ENCODE data around the gene FAM110C. TPM values are rescaled to one million over a fixed set of nuclear protein-coding genes. Genes with fewer than 3 reads are reported as not detected.
"Not testable (repeated sequence)": the region's sequence is repeated elsewhere in the genome, so short reads cannot be mapped to it uniquely, and the experiment has no call there.

Gene FAM110C
- total and polyA plus RNA-seq, 7 donors = 0.03 to 0.10 (median 0.06) TPM; not detected in 4

GRCh38 chr2:69366-70344 lies 23.4 kb upstream of the FAM110C start:
- H3K4me3 ChIP-seq = no peak overlapping the region
- no peaks in the 10 kb centered on the region for H3K9me3 ChIP-seq
- no peak for TF ChIP-seq CTCF (IDR thresholded peaks at IDR 0.05)
- no peak overlapping the region for H3K27ac ChIP-seq
- intact Hi-C loops (cut with DNase I) = no loop called here
- H3K4me1 ChIP-seq = no peaks in the 10 kb centered on the region
- H3K27me3 ChIP-seq (ENCODE audit: insufficient read depth in 3 of 3, low read length in 2 of 3) = peaks cover 0 to 1% (median 0%) of the 10 kb centered on the region in 3 donors
- 57 to 66% (median 59%) methylated on average over 12 of the region's 12 CpGs for WGBS, 3 donors
- H3K36me3 ChIP-seq (ENCODE audit: insufficient read depth in 1 of 2, low read depth in 1 of 2) = no peaks in the 10 kb centered on the region
- DNase-seq (no peak), ATAC-seq (no peak)

- H3K9me3 ChIP-seq; ATAC-seq; H3K27ac ChIP-seq; DNase-seq; intact Hi-C loops (cut with DNase I); H3K4me1 ChIP-seq; H3K4me3 ChIP-seq; H3K36me3 ChIP-seq (ENCODE audit: insufficient read depth in 1 of 2, low read depth in 1 of 2); H3K27me3 ChIP-seq (ENCODE audit: insufficient read depth in 3 of 3, low read length in 2 of 3): not testable (repeated sequence)
- 42 to 51% (median 51%) methylated on average over 5 of the region's 5 CpGs for WGBS, 3 donors
Measured at GRCh38 chr2:68637-69036, 22.3 kb upstream of the FAM110C start.

DNA sequence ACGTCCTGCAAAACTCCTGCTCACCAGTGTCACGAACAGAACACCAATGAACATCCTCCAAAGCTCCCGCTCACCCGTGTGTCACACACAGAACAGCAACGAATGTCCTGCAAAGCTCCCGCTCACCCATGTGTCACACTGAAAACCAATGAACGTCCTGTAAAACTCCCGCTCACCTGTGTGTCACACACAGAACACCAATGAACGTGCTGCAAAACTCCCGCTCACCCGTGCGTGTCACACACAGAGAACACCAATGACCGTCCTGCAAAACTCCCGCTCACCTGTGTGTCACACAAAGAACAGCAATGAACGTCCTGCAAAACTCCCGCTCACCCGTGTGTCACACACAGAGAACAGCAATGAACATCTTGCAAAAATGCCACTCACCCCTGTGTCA lies 20.5 kb upstream of the FAM110C start:
- DNase-seq = no peak
- Histone ChIP-seq H3K36me3 (ENCODE audit: insufficient read depth in 1 of 2, low read depth in 1 of 2) (no peaks in the 10 kb centered on the region), H3K27me3 (ENCODE audit: insufficient read depth in 3 of 3, low read length in 2 of 3) (peaks cover 0 to 1% (median 0%) of the 10 kb centered on the region in 3 donors), H3K4me3 (no peak overlapping the region), H3K4me1 (no peaks in the 10 kb centered on the region), H3K9me3 (no peaks in the 10 kb centered on the region), H3K27ac (no peak overlapping the region)
- intact Hi-C loops (cut with DNase I) = no loop called here
- no peak for TF ChIP-seq CTCF (IDR thresholded peaks at IDR 0.05)
- WGBS, 3 donors = 86 to 89% (median 88%) methylated on average over 17 of the region's 17 CpGs
- ATAC-seq = no peak

DNA sequence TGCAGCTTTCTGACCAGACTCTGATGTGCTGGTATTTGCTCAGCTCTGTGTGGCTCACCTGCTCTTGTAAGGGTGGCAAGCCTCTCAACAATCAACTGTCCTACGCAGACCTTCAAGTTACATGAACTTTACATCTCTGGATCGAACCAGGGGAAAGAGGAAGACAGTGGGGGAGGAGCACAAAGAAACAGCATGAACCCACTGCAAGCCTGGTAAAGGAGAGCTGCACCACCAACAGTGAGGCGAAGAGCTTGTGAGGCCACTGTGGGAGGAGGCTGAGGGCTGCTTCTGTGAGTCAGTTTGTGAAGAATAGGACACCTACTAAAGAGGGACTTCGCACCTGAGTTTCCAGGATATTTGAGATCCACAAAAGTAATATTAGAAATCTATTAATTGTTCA lies 18.8 kb upstream of the FAM110C start:
- no peak for TF ChIP-seq CTCF (IDR thresholded peaks at IDR 0.05)
- H3K36me3 ChIP-seq (ENCODE audit: insufficient read depth in 1 of 2, low read depth in 1 of 2) = no peaks in the 10 kb centered on the region
- DNase-seq = no peak
- H3K9me3 ChIP-seq = no peaks in the 10 kb centered on the region
- H3K4me1 ChIP-seq = no peaks in the 10 kb centered on the region
- H3K27ac ChIP-seq = no peak overlapping the region
- H3K4me3 ChIP-seq = no peak overlapping the region
- intact Hi-C loops (cut with DNase I) = no loop called here
- WGBS, 3 donors = 59 to 73% (median 62%) methylated on average over 4 of the region's 4 CpGs
- H3K27me3 ChIP-seq (ENCODE audit: insufficient read depth in 3 of 3, low read length in 2 of 3) = peaks cover 0 to 1% (median 0%) of the 10 kb centered on the region in 3 donors
- no peak for ATAC-seq

DNA sequence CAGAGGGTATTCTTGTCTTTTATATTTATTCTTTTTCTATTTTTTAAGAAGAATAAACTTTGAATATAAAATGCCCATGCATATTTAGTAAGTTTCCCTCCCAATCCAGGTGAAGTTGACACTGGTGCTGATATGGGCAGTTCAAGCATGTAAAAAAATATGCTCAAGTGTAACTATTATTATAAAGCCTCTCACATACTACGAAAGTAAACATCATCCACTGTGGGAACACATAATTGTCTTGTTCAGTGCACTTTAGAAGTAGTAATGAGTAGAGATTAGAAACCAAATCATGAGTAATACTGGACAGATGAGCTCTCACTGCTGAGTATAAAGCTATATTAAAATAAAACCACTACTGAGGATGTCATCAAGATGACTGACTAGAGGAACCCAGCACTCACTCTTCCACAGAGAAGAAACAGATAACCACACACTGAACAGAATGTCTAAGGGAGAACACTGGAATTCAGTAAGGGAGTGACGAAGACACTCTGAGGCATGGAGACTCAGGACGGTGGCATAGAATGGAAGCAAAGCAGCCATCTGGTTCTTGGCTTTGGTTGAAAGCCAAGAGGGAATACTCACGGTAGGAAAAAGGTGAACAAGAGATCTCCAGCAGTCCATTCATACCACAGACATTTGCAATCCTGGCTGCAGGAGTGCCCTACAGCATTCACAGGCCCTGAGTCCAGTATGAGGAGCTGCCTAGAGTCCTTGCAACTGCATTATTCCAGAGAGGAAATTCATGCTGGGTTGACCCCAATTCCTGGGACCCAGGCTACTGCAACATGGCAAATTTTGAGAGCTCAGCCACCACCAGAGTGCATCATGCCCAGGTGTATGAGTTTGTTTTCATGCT lies 9.5 kb upstream of the FAM110C start:
- DNase-seq (no peak), ATAC-seq (no peak)
- Histone ChIP-seq H3K4me1 (no peaks in the 10 kb centered on the region), H3K9me3 (no peaks in the 10 kb centered on the region), H3K27ac (no peak overlapping the region), H3K4me3 (no peak overlapping the region), H3K27me3 (ENCODE audit: insufficient read depth in 3 of 3, low read length in 2 of 3) (peaks cover 0 to 5% (median 2%) of the 10 kb centered on the region in 3 donors), H3K36me3 (ENCODE audit: insufficient read depth in 1 of 2, low read depth in 1 of 2) (no peaks in the 10 kb centered on the region)
- 65 to 67% (median 66%) methylated on average over 4 of the region's 4 CpGs for WGBS, 3 donors
- intact Hi-C loops (cut with DNase I) = no loop called here
- no peak for TF ChIP-seq CTCF (IDR thresholded peaks at IDR 0.05)

All from psoas muscle (tissue), 8 donors.